Endothelial cell of umbilical vein (primary cell): Measurements from ENCODE around the gene OTUD3.

Experiments
- EZH2 ChIP-seq: IDR thresholded peaks from 2 replicates; pipeline ENCODE4 v1.6.1; 2012; ENCODE audit warnings: borderline replicate concordance, low read depth, mild to moderate bottlenecking, moderate library complexity, low read length, inconsistent platforms; ENCODE audit not compliant: severe bottlenecking
- TF ChIP-seq, protein P1 (sequence below), 2 donors: IDR thresholded peaks; 1 replicate in 1 of 2; 2 replicates in 1 of 2; pipeline ENCODE4 v1.5.1; 2011; ENCODE audit warnings: low read length in 2 of 2, mild to moderate bottlenecking in 2 of 2, moderate library complexity in 2 of 2, control low read depth in 1 of 2, inconsistent platforms in 1 of 2, low read depth in 1 of 2; ENCODE audit not compliant: insufficient read depth in 1 of 2; ENCODE audit errors: extremely low read depth in 1 of 2

- TF ChIP-seq, protein P1, sequence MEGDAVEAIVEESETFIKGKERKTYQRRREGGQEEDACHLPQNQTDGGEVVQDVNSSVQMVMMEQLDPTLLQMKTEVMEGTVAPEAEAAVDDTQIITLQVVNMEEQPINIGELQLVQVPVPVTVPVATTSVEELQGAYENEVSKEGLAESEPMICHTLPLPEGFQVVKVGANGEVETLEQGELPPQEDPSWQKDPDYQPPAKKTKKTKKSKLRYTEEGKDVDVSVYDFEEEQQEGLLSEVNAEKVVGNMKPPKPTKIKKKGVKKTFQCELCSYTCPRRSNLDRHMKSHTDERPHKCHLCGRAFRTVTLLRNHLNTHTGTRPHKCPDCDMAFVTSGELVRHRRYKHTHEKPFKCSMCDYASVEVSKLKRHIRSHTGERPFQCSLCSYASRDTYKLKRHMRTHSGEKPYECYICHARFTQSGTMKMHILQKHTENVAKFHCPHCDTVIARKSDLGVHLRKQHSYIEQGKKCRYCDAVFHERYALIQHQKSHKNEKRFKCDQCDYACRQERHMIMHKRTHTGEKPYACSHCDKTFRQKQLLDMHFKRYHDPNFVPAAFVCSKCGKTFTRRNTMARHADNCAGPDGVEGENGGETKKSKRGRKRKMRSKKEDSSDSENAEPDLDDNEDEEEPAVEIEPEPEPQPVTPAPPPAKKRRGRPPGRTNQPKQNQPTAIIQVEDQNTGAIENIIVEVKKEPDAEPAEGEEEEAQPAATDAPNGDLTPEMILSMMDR (IDR thresholded peaks at IDR 0.05; ENCODE audit: extremely low read depth in 1 of 2, insufficient read depth in 1 of 2, low read depth in 1 of 2, low read length in 2 of 2): no peak
- TF ChIP-seq EZH2: no peak
Measured at GRCh38 chr1:19892129-19892528, 9.9 kb downstream of the OTUD3 start.
